Myocyte (in vitro differentiated cells): Measurements from ENCODE around the gene GRHL1. TPM values are rescaled to one million over a fixed set of nuclear protein-coding genes. Genes with fewer than 3 reads are reported as not detected.
"Not testable (repeated sequence)": the region's sequence is repeated elsewhere in the genome, so short reads cannot be mapped to it uniquely, and the experiment has no call there.

Source experiments
- DNase-seq: peaks from one replicate; pipeline ENCODE4 v3.0.0-alpha.2; 2012; ENCODE audit warnings: low read depth
- total RNA-seq: library from RNA; depleted of rRNA; stranded (reverse); fragments of >200 nt; gene quantifications from 2 replicates; pipeline ENCODE4 v1.2.3, GENCODE V29; 2014

The GRHL1 gene
- total RNA-seq, 1 donor from 2014 or later, result 1.4 TPM

DNA sequence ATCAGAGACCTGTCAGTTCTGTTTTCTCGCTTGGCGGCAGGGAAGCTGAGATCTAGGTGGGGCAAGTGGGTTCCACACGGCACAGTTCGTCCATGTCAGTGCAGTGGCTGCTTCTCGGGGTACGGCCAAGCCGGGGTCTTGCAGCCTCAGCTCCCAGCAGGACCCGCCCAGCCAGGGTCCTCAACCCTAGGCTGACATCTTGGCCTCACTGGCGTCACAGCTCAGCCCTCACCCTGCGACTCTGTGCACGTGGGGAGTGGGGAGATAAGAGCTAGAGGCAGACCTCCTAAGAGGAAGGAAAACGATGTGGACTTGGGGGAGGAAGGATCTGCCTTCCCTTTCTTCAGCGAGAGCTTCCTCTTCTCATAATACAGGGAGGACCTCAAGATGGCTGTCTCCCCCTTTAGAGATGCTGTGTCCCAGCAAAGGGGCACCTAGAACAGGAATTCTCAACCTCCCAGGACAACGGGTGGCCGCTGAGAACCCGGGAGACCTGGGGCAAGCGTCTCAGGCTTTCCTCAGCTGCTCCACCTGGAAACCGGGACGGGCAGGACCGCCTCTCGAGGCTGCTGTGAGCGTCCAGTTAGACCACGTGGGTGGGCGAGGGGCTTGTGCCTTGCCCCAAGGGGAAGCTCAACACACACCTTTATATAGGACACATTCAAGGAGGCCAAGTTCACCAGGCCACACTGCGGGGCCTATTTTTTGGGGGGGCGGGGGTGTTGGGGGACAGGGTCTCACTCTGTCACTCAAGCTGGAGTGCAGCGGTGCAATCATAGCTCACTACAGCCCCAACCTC, 68.3 kb downstream of the GRHL1 start:
- DNase-seq, result no peak

DNA sequence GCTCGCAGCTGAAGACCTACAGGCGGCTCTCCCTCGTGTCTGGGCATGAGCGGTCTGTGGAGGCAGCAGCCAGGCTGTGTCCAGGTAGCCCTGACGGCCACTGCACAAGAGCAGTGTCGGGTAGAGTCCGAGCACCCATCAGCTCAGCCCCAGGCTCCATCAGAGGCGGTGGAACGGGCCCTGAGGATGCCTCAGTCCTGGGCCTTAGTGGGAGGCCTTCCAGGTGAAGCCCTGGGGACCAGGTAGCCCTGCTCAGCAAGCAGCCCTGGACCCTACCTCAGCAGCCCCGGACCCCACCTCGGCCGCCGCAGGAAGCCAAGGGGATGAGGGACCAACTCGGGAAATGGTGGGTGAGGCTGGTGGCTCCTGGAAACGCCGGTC, 70.5 kb downstream of the GRHL1 start:
- no peak for DNase-seq

DNA sequence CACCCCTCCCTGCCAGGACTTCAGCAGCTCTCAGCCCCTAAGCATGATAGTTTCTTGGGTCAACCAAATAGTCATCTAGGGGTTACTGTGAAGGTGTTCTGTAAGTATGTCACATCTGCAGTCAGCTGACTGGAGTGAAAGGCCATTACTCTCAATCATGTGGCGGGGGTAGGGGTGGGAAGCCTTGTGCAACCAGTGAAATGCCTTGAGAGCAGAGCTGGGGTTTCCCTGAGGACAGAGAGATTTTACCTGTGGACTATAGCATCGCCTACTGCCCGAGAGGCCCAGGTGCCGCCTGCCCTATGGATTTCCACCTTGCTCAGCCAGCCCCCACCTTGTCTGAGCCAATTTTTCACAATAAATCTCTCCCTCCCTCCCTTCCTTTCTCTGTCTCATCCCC, 71.0 kb downstream of the GRHL1 start:
- no peak for DNase-seq

DNA sequence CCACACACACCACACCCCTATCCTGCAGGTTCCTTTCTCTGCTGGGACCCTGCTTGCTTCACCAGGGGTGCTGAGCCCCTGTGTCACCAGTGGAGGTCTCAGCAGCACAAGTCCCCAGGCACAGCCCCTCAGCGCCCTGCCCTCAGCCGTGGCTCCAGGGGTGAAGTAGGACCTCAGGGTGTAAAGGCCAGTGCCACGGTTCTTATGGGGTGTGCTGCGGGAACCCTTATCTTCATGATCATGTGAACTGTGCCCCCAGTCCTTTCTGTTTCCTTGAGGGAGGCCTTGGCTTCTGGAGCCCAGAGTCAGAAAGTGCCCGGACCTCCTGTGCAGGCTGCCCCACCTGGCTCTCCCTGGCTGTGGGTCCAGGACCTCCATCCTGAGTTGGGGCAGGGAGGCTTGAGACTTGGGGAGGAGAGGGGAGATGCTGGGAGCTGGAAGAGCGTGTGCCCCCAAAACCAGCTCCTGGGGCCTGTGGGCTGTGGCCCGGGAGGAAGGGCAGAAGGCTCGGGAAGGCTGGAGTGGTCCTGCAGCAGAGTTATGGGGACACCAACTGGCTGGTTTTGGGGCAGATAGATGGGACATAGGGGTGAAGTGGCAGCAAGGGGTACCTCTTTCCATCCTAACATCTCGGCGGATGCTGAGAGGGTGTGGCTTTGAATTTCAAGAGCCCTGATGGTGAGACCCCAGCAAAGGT, 71.6 kb downstream of the GRHL1 start:
- no peak for DNase-seq

GRCh38 chr2:10026940-10027569, 75.6 kb downstream of the GRHL1 start:
- no peak for DNase-seq

GRCh38 chr2:10027660-10028330, 76.3 kb downstream of the GRHL1 start:
- DNase-seq, result no peak

DNA sequence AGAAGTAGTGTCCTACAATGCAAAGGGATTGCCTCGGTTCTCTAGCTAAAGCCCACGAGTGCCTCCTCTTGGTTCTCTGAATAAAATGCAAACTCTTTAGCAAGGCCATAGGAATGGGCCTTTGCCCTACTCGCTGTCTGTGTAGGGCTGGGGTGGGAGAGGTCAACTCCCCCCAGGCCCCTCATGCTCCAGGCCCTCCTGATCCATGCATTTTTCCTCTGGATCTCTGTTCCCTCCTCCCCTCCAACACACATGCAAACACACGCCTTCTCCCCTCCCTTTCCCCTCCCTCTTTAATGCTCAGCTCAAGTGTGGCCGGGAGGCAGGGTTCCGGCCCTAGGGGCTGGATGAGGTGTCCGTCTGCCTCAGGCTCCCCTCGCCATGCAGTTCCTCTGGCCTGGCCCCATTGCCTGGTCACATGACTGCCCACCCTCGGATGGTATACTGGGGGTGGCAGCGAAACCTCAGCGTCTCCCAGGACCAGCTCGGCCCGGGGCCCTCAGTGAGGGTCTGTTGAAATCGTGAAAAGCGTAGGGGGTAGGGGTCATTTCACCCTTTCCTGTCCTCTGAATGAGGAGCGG, 77.0 kb downstream of the GRHL1 start:
- no peak for DNase-seq

DNA sequence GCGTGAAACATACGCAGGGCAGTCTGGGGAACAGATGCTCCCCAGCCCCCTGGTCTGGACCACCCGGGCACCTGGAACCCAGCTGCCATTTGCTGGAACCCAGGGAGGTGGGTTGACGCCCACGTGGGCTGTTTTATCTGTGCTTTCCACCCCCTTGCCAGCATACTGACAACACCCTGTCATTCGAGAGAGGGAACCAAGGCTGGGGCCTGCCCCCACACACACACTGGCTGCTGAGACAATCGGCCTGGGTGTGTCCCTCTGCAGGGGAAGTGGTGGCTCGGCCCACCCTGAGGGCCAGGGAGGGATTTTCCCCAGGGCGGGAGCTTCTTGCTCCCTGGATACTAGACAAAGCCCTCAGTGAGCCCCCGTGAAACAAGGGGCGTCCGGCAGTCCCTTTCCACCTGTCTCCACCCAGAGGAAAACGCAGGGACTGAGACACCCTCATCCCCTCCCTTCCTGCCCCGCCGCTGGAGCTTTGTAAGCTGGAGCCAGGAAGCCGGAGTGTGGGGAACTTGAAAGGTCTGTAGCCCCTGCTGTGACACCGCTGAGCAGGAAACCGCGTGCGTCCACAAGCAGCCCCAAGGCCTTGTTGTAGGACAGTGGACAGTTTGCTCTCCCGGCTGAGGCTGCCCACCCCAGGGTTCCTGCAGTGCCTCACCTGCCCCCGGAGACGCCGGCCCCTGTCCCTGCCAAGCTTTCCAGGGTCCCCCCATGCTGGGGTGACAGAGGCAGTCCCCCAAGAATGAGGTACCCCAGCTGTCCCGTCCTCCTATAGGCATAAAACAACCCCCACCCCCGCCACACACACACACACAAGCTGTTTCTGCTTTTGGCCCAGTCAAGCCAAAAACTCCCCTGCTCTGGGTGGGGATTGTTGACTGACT, 77.7 kb downstream of the GRHL1 start:
- DNase-seq, result no peak

GRCh38 chr2:10029875-10030223, 78.4 kb downstream of the GRHL1 start:
- no peak for DNase-seq

GRCh38 chr2:10030311-10030736, 78.8 kb downstream of the GRHL1 start:
- no peak for DNase-seq

DNA sequence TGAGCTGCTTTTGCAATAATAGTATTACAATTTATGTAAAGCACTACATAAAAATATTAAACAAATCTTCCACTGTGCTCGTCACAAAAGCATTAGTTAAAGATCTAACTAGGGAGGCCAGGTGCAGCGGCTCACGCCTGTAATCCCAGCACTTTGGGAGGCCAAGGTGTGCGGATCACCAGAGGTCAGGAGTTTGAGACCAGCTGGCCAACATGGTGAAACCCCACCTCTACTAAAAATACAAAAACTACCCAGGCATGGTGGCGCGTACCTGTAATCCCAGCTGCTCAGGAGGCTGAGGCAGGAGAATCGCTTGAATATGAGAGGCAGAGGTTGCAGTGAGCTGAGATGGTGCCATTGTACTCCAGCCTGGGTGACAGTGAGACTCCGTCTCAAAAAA, 79.3 kb downstream of the GRHL1 start:
- not testable (repeated sequence) for DNase-seq

DNA sequence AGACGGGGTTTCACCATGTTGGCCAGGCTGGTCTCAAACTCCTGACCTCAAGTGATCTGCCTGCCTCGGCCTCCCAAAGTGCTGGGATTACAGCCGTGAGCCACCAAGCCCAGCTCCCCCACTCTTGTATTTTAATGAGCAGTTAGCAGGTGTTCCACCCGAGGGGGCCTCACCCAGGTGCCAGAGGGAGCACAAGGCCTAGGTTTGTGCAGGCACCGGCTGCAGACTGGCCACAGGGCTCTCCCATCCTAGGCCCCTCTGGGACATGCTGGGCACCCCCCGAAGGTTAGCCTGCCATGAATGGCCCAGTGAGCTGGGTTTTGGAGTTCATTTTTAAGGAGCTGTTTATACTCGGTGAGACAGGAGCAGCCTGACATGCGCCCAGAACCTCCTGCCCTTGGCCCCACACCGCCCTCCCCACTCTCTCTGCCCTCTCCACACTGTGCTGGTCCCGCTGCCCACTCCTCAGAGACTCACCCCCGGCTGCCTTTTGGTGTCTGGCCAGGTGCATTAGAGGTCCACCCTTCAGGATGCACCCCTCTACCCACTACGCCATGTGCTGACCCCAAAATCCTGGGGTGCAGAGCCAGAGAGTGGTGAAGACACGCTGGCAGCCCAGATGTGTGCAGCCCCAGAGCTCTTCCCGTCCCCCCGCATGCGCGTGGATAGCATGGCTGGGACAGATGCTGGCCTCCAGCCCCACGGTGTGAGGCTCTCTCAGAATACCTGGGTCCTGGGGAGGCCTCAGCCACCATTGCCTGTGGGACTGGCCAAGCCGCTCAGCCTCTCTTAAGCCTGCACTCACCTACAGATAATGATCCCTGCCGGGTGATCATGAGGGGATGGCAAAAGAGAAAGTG, 80.6 kb downstream of the GRHL1 start:
- DNase-seq, result no peak

DNA sequence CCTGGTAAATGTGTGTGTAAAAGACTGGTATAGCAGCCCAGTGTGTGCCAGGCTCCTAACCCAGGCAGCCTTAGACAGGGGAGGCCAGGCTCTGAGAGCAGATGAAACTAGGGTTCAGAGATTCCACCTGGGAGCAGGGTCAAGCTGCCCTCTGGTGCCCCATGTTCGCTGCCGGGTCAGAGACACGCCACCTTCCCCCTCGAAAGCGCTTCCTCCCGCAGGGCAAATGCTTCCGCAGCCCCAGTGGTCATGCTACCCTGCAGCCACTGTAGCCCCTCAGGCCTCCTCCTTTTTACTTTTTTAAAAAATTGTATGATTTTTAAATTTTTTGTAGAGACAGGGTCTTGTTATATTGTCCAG, 81.2 kb downstream of the GRHL1 start:
- no peak for DNase-seq

DNA sequence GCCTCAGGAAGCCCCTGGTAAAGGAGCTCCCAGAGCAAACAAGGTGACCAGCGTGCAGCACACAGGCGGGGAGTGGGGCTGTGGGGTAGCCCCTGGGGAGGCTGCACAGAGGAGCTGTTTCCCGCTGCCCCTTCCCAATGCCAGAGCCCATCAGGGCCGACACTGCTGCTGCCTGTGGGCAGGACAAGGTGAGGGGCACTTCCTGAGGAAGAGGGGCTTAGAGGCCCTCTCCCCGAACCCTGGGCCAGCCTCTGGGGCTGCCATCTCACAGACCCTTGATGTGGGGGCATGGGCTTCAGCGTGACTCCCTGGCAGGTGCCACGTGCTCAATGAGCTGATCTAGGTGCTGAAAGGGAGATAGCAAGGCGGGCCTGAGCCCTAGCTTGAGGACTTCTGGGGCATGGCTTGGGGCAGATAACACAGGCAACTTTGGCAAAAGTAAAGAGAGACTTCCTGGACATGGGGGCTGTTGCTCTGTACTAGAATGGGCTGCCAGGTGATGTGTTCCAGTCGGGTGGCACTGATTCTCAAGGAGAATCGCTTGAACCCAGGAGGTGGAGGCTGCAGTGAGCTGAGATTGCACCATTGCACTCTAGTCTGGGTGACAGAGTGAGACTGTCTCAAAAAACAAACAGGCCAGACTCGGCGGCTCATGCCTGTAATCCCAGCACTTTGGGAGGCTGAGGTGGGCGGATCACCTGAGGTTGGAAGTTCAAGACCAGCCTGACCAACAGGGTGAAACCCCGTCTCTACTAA, 81.9 kb downstream of the GRHL1 start:
- DNase-seq, result no peak

GRCh38 chr2:10034333-10035052, 83.0 kb downstream of the GRHL1 start:
- no peak for DNase-seq

GRCh38 chr2:10035053-10035422, 83.5 kb downstream of the GRHL1 start:
- DNase-seq, result no peak

- no peak for DNase-seq
These were observed 84.1 kb downstream of the GRHL1 start for GRCh38 chr2:10035633-10036032.
